ENCODE data around the gene ASGR1. TPM values are rescaled to one million over a fixed set of nuclear protein-coding genes. Genes with fewer than 3 reads are reported as not detected.

ASGR1 gene
- polyA plus RNA-seq, 3 donors = 82.0 to 126 (median 114) TPM

DNA sequence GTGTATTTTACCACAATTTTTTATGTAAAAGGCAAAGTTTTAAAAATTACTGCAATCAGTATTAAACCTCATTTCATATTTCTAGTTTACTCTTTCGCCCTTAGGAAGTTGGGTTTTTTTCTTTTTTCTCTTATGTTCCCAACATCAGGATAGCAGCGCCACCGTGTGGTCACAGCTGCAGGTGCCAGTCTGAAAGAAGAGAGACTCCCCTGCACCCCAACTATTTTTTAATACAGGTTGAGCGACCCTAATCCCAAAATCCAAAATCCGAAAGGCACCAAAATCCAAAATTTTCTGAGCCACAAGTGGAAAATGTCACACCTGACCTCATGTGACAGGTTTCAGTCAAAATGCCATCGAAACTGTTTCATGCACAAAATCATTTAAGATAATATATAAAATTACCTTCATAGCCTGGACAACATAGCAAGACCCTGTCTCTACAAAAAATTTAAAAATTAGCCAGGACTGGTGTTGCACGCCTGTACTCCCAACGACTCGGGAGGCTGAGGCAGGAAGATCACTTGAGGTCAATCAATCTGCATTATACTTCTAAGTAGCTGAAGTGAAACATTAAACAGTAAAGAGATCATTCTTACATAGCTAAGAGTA is 42.8 kb downstream of the ASGR1 start:
- Histone ChIP-seq H3K4me2 (replicated peaks; ENCODE audit: extremely low read depth, low read length, poor library complexity, severe bottlenecking) (peak overlapping the region; percentile 81), H3K9ac (ENCODE audit: insufficient read depth, low read length, poor library complexity, severe bottlenecking) (peak overlapping the region; percentile 22), H4K20me1 (ENCODE audit: insufficient read depth, low read length) (peaks cover 24% of the 10 kb centered on the region), H2AFZ (ENCODE audit: insufficient read depth, low read depth, low read length, poor library complexity, severe bottlenecking) (no peak overlapping the region), H3K27me3 (ENCODE audit: control insufficient read depth in 2 of 2, insufficient read depth in 2 of 2, low read length in 2 of 2) (no peaks in the 10 kb centered on the region), H3K4me1 (ENCODE audit: control insufficient read depth in 1 of 2, insufficient read depth in 2 of 2, low read length in 2 of 2) (peaks cover 85 to 91% of the 10 kb centered on the region in 2 donors), H3K79me2 (ENCODE audit: insufficient read depth, low read length) (peaks cover 46% of the 10 kb centered on the region), H3K36me3 (replicated peaks in 1 of 2; ENCODE audit: control insufficient read depth in 1 of 2, insufficient read depth in 2 of 2, low read length in 2 of 2) (peaks cover 13 to 14% of the 10 kb centered on the region in 2 donors), H3K9me3 (replicated peaks in 1 of 2; ENCODE audit: control insufficient read depth in 1 of 2, insufficient read depth in 1 of 2, low read length in 2 of 2) (no peaks in the 10 kb centered on the region), H3K4me3 (replicated peaks in 1 of 3; ENCODE audit: low read depth in 2 of 3, low read length in 3 of 3) (peak overlapping the region in 2 of 3 experiments; percentile 73 to 82), H3K27ac (ENCODE audit: low read depth in 1 of 2, low read length in 2 of 2) (peak overlapping the region; percentile 100)
- peak; percentile 76 to 83 (median 81) for DNase-seq
- H3K4me1 Mint-ChIP-seq = peaks cover 83% of the 10 kb centered on the region
- H3K9me3 Mint-ChIP-seq = peaks cover 0 to 3% (median 0%) of the 10 kb centered on the region in 7 donors
- H3K36me3 Mint-ChIP-seq = peaks cover 18 to 22% of the 10 kb centered on the region in 2 donors
- intact Hi-C loops (cut with micrococcal nuclease) = loop anchor here (1.0 to 5.0 kb wide), 3 partner anchors 36 to 84 kb away; no protein-coding TSS in a partner anchor
- H3K4me3 Mint-ChIP-seq = peak overlapping the region; percentile 82 to 94
- H3K27me3 Mint-ChIP-seq (ENCODE audit: low read depth in 3 of 3) = peaks cover 0 to 6% (median 1%) of the 10 kb centered on the region in 3 donors
- peak overlapping the region; percentile 96 to 100 (median 97) for H3K27ac Mint-ChIP-seq
- peak; percentile 99 for TF ChIP-seq CTCF (IDR thresholded peaks at IDR 0.05)
- 0% methylated on average over 4 of the region's 9 CpGs for WGBS (ENCODE audit: insufficient coverage)

- no peak overlapping the region for H2AFZ ChIP-seq (ENCODE audit: insufficient read depth, low read depth, low read length, poor library complexity, severe bottlenecking)
- peak in 1 of 3 donors; percentile 31 for DNase-seq
- H4K20me1 ChIP-seq (ENCODE audit: insufficient read depth, low read length) = no peaks in the 10 kb centered on the region
- 61% methylated on average over 5 of the region's 20 CpGs for WGBS (ENCODE audit: insufficient coverage)
- H3K4me3 ChIP-seq (replicated peaks in 1 of 3; ENCODE audit: low read depth in 2 of 3, low read length in 3 of 3) = peak overlapping the region in 2 of 3 experiments; percentile 18 to 55
- peaks cover 0 to 3% (median 0%) of the 10 kb centered on the region in 7 donors for H3K9me3 Mint-ChIP-seq
- H3K9ac ChIP-seq (ENCODE audit: insufficient read depth, low read length, poor library complexity, severe bottlenecking) = peak overlapping the region; percentile 85
- no peak for TF ChIP-seq CTCF (IDR thresholded peaks at IDR 0.05)
- H3K4me3 Mint-ChIP-seq = peak overlapping the region; percentile 68 to 81
- peak overlapping the region; percentile 52 for H3K4me2 ChIP-seq (replicated peaks; ENCODE audit: extremely low read depth, low read length, poor library complexity, severe bottlenecking)
- H3K4me1 ChIP-seq (ENCODE audit: control insufficient read depth in 1 of 2, insufficient read depth in 2 of 2, low read length in 2 of 2) = peaks cover 93 to 95% of the 10 kb centered on the region in 2 donors
- peaks cover 21% of the 10 kb centered on the region for H3K79me2 ChIP-seq (ENCODE audit: insufficient read depth, low read length)
- H3K27ac ChIP-seq (ENCODE audit: low read depth in 1 of 2, low read length in 2 of 2) = peak overlapping the region; percentile 100
- peak overlapping the region; percentile 97 to 100 (median 100) for H3K27ac Mint-ChIP-seq
- intact Hi-C loops (cut with micrococcal nuclease) = loop anchor here (2.0 kb wide), 2 partner anchors 15 to 39 kb away; no protein-coding TSS in a partner anchor
- H3K27me3 Mint-ChIP-seq (ENCODE audit: low read depth in 3 of 3) = peaks cover 0 to 6% (median 0%) of the 10 kb centered on the region in 3 donors
- no peaks in the 10 kb centered on the region for H3K36me3 Mint-ChIP-seq
- H3K9me3 ChIP-seq (replicated peaks in 1 of 2; ENCODE audit: control insufficient read depth in 1 of 2, insufficient read depth in 1 of 2, low read length in 2 of 2) = no peaks in the 10 kb centered on the region
- H3K27me3 ChIP-seq (ENCODE audit: control insufficient read depth in 2 of 2, insufficient read depth in 2 of 2, low read length in 2 of 2) = no peaks in the 10 kb centered on the region
- peaks cover 88% of the 10 kb centered on the region for H3K4me1 Mint-ChIP-seq
- no peaks in the 10 kb centered on the region for H3K36me3 ChIP-seq (replicated peaks in 1 of 2; ENCODE audit: control insufficient read depth in 1 of 2, insufficient read depth in 2 of 2, low read length in 2 of 2)
These were observed 45.3 kb downstream of the ASGR1 start for GRCh38 chr17:7133916-7134315.
